Raji (cell line): ENCODE measurements around the gene TMEM59.

Source experiments
- POLR2A ChIP-seq: IDR thresholded peaks from 2 replicates; pipeline ENCODE4 v1.6.1; 2011; ENCODE audit warnings: low read depth, low read length, control low read depth; ENCODE audit not compliant: insufficient read depth

The TMEM59 gene

GRCh38 chr1:54077359-54077758, 24.4 kb upstream of the TMEM59 start:
- no peak for TF ChIP-seq POLR2A

- no peak for TF ChIP-seq POLR2A
Measured at GRCh38 chr1:54070171-54070837, 17.3 kb upstream of the TMEM59 start.

- no peak for TF ChIP-seq POLR2A
Measured at GRCh38 chr1:54069791-54070170, 16.8 kb upstream of the TMEM59 start.

GRCh38 chr1:54064299-54064698, 11.3 kb upstream of the TMEM59 start:
- TF ChIP-seq POLR2A, result no peak

GRCh38 chr1:54054438-54054749, 1.4 kb upstream of the TMEM59 start:
- TF ChIP-seq POLR2A, result no peak

- no peak for TF ChIP-seq POLR2A
Measured at GRCh38 chr1:54053745-54054437, 887 bp upstream of the TMEM59 start.

GRCh38 chr1:54052431-54052933, 522 bp downstream of the TMEM59 start:
- TF ChIP-seq POLR2A, result no peak

GRCh38 chr1:54051933-54052430, 1.0 kb downstream of the TMEM59 start:
- TF ChIP-seq POLR2A, result no peak

- no peak for TF ChIP-seq POLR2A
Measured at GRCh38 chr1:54047384-54048305, 5.4 kb downstream of the TMEM59 start.

GRCh38 chr1:54046671-54047383, 6.2 kb downstream of the TMEM59 start:
- no peak for TF ChIP-seq POLR2A

GRCh38 chr1:54045496-54045895, 7.5 kb downstream of the TMEM59 start:
- TF ChIP-seq POLR2A, result no peak

- no peak for TF ChIP-seq POLR2A
Measured at GRCh38 chr1:54041806-54042205, 11.2 kb downstream of the TMEM59 start.

GRCh38 chr1:54037476-54037875, 15.5 kb downstream of the TMEM59 start:
- TF ChIP-seq POLR2A, result no peak

- no peak for TF ChIP-seq POLR2A
Measured at GRCh38 chr1:54028306-54029251, 24.4 kb downstream of the TMEM59 start.
